ENCODE data around the gene UNC45A. TPM values are rescaled to one million over a fixed set of nuclear protein-coding genes. Genes with fewer than 3 reads are reported as not detected.

The UNC45A gene
- polyA plus RNA-seq, 1 donor (not counting 4 experiments of a cell fraction or from before 2014, with no cell fraction given), result 63.1 TPM

- DNase-seq (ENCODE audit: low read depth, low spot score) (no peak), FAIRE-seq (no peak)
- peak overlapping the region in 2 of 3 experiments; percentile 68 to 78 for H3K4me3 ChIP-seq (ENCODE audit: control insufficient read depth in 2 of 3, extremely low read depth in 1 of 3, insufficient read depth in 2 of 3, low read depth in 1 of 3, low read length in 3 of 3)
- no peak overlapping the region for H3K27ac ChIP-seq (ENCODE audit: control insufficient read depth, insufficient read depth, low read length)
- peaks cover 12% of the 10 kb centered on the region for H3K4me1 ChIP-seq (ENCODE audit: control insufficient read depth, extremely low read depth, insufficient read depth, low read length)
- peaks cover 0 to 3% of the 10 kb centered on the region in 2 experiments for H3K36me3 ChIP-seq (ENCODE audit: control insufficient read depth in 2 of 2, extremely low read depth in 1 of 2, insufficient read depth in 2 of 2, low read length in 2 of 2)
- H3K27me3 ChIP-seq (ENCODE audit: control insufficient read depth, extremely low read depth, insufficient read depth, low read length), result no peaks in the 10 kb centered on the region
- H3K4me2 ChIP-seq (ENCODE audit: control insufficient read depth, extremely low read depth, insufficient read depth, low read depth, low read length), result peak overlapping the region; percentile 83
- no peak overlapping the region for H3K9ac ChIP-seq (ENCODE audit: control insufficient read depth, extremely low read depth, insufficient read depth, low read length)
- peaks cover 2% of the 10 kb centered on the region for H3K9me1 ChIP-seq (ENCODE audit: control insufficient read depth, extremely low read depth, insufficient read depth, low read length)
- no peaks in the 10 kb centered on the region for H3K79me2 ChIP-seq (ENCODE audit: control insufficient read depth, insufficient read depth, low read length)
- no peak overlapping the region for H2AFZ ChIP-seq (ENCODE audit: control insufficient read depth, low read length)
- no peaks in the 10 kb centered on the region for H3K9me3 ChIP-seq (ENCODE audit: control insufficient read depth, low read depth, low read length)
- dilution Hi-C loops (cut with MboI; ENCODE audit: extremely low pct_ligation_motif_present, low sequenced_read_pairs), result no loop called here
- TF ChIP-seq CTCF (optimal IDR thresholded peaks at IDR 0.05 in 1 of 3, IDR thresholded peaks at IDR 0.05 in 1 of 3, conservative IDR thresholded peaks at IDR 0.05 in 1 of 3; ENCODE audit: extremely low read depth in 1 of 3, insufficient read depth in 2 of 3, low read length in 3 of 3), result no peak
- no peak for TF ChIP-seq EZH2 (IDR thresholded peaks at IDR 0.05; ENCODE audit: low read length)
- H4K20me1 ChIP-seq (ENCODE audit: control insufficient read depth, extremely low read depth, insufficient read depth, low read length), result no peaks in the 10 kb centered on the region
Observed at GRCh38 chr15:90901175-90902039, 33.7 kb upstream of the UNC45A start.

- Histone ChIP-seq H3K9me1 (ENCODE audit: control insufficient read depth, extremely low read depth, insufficient read depth, low read length) (peaks cover 2% of the 10 kb centered on the region), H3K4me1 (ENCODE audit: control insufficient read depth, extremely low read depth, insufficient read depth, low read length) (peaks cover 12% of the 10 kb centered on the region), H3K27me3 (ENCODE audit: control insufficient read depth, extremely low read depth, insufficient read depth, low read length) (no peaks in the 10 kb centered on the region), H2AFZ (ENCODE audit: control insufficient read depth, low read length) (peak overlapping the region; percentile 93), H4K20me1 (ENCODE audit: control insufficient read depth, extremely low read depth, insufficient read depth, low read length) (no peaks in the 10 kb centered on the region), H3K27ac (ENCODE audit: control insufficient read depth, insufficient read depth, low read length) (peak overlapping the region; percentile 71), H3K36me3 (ENCODE audit: control insufficient read depth in 2 of 2, extremely low read depth in 1 of 2, insufficient read depth in 2 of 2, low read length in 2 of 2) (peaks cover 3 to 5% of the 10 kb centered on the region in 2 experiments), H3K4me2 (ENCODE audit: control insufficient read depth, extremely low read depth, insufficient read depth, low read depth, low read length) (peak overlapping the region; percentile 83), H3K9me3 (ENCODE audit: control insufficient read depth, low read depth, low read length) (no peaks in the 10 kb centered on the region), H3K9ac (ENCODE audit: control insufficient read depth, extremely low read depth, insufficient read depth, low read length) (peak overlapping the region; percentile 83), H3K4me3 (ENCODE audit: control insufficient read depth in 2 of 3, extremely low read depth in 1 of 3, insufficient read depth in 2 of 3, low read depth in 1 of 3, low read length in 3 of 3) (peak overlapping the region; percentile 37 to 78 (median 68)), H3K79me2 (ENCODE audit: control insufficient read depth, insufficient read depth, low read length) (no peaks in the 10 kb centered on the region)
- dilution Hi-C loops (cut with MboI; ENCODE audit: extremely low pct_ligation_motif_present, low sequenced_read_pairs), result no loop called here
- no peak for DNase-seq (ENCODE audit: low read depth, low spot score)
- no peak for TF ChIP-seq EZH2 (IDR thresholded peaks at IDR 0.05; ENCODE audit: low read length)
- peak; percentile 81 to 91 (median 90) for TF ChIP-seq CTCF (optimal IDR thresholded peaks at IDR 0.05 in 1 of 3, IDR thresholded peaks at IDR 0.05 in 1 of 3, conservative IDR thresholded peaks at IDR 0.05 in 1 of 3; ENCODE audit: extremely low read depth in 1 of 3, insufficient read depth in 2 of 3, low read length in 3 of 3)
- peak; percentile 69 for FAIRE-seq
Observed at GRCh38 chr15:90902040-90902839, 32.8 kb upstream of the UNC45A start.

All from keratinocyte (primary cell).